GM21619 (cell line): Measurements from ENCODE around the gene PIH1D1.
"Not testable (repeated sequence)": the region's sequence is repeated elsewhere in the genome, so short reads cannot be mapped to it uniquely, and the experiment has no call there.

Experiments used
- ATAC-seq: cut with Tn5 transposase; IDR thresholded peaks from one replicate; pipeline ENCODE4 v1.9.1; 2021; ENCODE audit not compliant: unreplicated experiment

Gene PIH1D1

GRCh38 chr19:49481020-49481683 is 29.5 kb upstream of the PIH1D1 start:
- ATAC-seq = no peak

- no peak for ATAC-seq
These were observed 28.5 kb upstream of the PIH1D1 start for GRCh38 chr19:49479975-49480628.

- no peak for ATAC-seq
These were observed 24.6 kb upstream of the PIH1D1 start for GRCh38 chr19:49475995-49476880.

- no peak for ATAC-seq
These were observed 23.7 kb upstream of the PIH1D1 start for GRCh38 chr19:49475191-49475917.

- no peak for ATAC-seq
These were observed 22.9 kb upstream of the PIH1D1 start for GRCh38 chr19:49474542-49474924.

- ATAC-seq = peak; percentile 49
These were observed 22.4 kb upstream of the PIH1D1 start, which contains the start of gene FLT3LG for GRCh38 chr19:49473868-49474541. Gene FLT3LG, plus strand, starts transcription at chr19:49474215. Its CDS starts 425 bp downstream, at chr19:49474640.

- not testable (repeated sequence) for ATAC-seq
These were observed 21.9 kb upstream of the PIH1D1 start for GRCh38 chr19:49473501-49473867.

GRCh38 chr19:49472936-49473335 is 21.3 kb upstream of the PIH1D1 start:
- ATAC-seq = no peak

- ATAC-seq = no peak
These were observed 19.0 kb upstream of the PIH1D1 start for GRCh38 chr19:49470615-49470978.

- no peak for ATAC-seq
These were observed 18.4 kb upstream of the PIH1D1 start for GRCh38 chr19:49469828-49470614.

GRCh38 chr19:49468746-49469447 is 17.3 kb upstream of the PIH1D1 start:
- ATAC-seq = peak; percentile 62

- no peak for ATAC-seq
These were observed 16.6 kb upstream of the PIH1D1 start for GRCh38 chr19:49468199-49468598.

GRCh38 chr19:49465371-49465770 is 13.8 kb upstream of the PIH1D1 start:
- no peak for ATAC-seq

- ATAC-seq = no peak
These were observed 12.5 kb upstream of the PIH1D1 start for GRCh38 chr19:49463960-49464740.

GRCh38 chr19:49462492-49462891 is 10.9 kb upstream of the PIH1D1 start:
- ATAC-seq = no peak

- ATAC-seq = no peak
These were observed 10.0 kb upstream of the PIH1D1 start for GRCh38 chr19:49461656-49462055.

GRCh38 chr19:49461130-49461529 is 9.5 kb upstream of the PIH1D1 start:
- ATAC-seq = not testable (repeated sequence)

- no peak for ATAC-seq
These were observed 7.8 kb upstream of the PIH1D1 start for GRCh38 chr19:49459388-49459787.

- ATAC-seq = no peak
These were observed 6.9 kb upstream of the PIH1D1 start for GRCh38 chr19:49458567-49458903.
